Stimulated activated naive B cell treated with anti-CD40 and anti-IgM and Interleukin-4, amounts not matched to agents 10 μg/mL and 1 μg/mL and 100 μg/mL, for 72 hours (primary cell): ENCODE data around the gene CYP4F22.
"Not testable (repeated sequence)": the region's sequence is repeated elsewhere in the genome, so short reads cannot be mapped to it uniquely, and the experiment has no call there.

Source experiments
- ATAC-seq, 2 donors: fragments of 150-1000 bp; cut with Tn5 transposase; replicated peaks; 2 replicates each; pipeline ENCODE4 v1.10.0; 2021; ENCODE audit warnings: moderate library complexity in 1 of 2
- DNase-seq: peaks from one replicate; pipeline ENCODE4 v3.0.0; 2021
- H3K27ac Mint-ChIP-seq: one replicate; pipeline ENCODE4 v1.8.0; 2022; ENCODE audit warnings: mild to moderate bottlenecking, mixed read lengths
- H3K27me3 Mint-ChIP-seq, 2 donors: one replicate each; pipeline ENCODE4 v1.8.0; 2022; ENCODE audit warnings: mixed read lengths in 2 of 2
- H3K36me3 Mint-ChIP-seq, 2 donors: one replicate each; pipeline ENCODE4 v1.8.0; 2022; ENCODE audit warnings: mixed read lengths in 2 of 2, mild to moderate bottlenecking in 1 of 2
- H3K4me1 Mint-ChIP-seq, 2 donors: one replicate each; pipeline ENCODE4 v1.8.0; 2022; ENCODE audit warnings: mixed read lengths in 2 of 2, mild to moderate bottlenecking in 1 of 2
- H3K4me3 Mint-ChIP-seq, 2 donors: one replicate each; pipeline ENCODE4 v1.8.0; 2022; ENCODE audit warnings: mild to moderate bottlenecking in 2 of 2, mixed read lengths in 2 of 2, moderate library complexity in 1 of 2
- H3K9me3 Mint-ChIP-seq, 2 donors: one replicate each; pipeline ENCODE4 v1.8.0; 2022; ENCODE audit warnings: mixed read lengths in 2 of 2, mild to moderate bottlenecking in 1 of 2

The CYP4F22 gene

DNA sequence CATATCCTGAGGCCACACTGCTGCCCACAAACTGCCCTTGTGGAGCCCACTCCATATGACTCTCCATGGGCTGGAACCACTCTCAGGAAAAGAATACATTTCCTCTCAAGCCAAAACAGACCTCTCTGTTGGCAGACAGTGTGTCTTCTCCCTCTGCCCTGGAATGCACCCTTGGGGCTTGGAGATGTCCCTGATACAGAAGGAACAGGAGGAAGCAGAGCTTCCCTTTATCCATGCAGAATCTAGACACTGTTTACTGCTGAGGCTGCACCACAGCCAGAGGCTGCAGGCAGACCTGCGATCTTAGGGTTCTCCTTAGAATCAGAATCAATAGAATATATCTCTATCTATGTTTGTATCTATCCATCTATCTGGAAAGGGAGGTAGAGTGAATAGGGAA, 79.9 kb downstream of the CYP4F22 start:
- no peak for DNase-seq
- Mint-ChIP-seq H3K36me3 (no peaks in the 10 kb centered on the region), H3K4me1 (peaks cover 3 to 14% of the 10 kb centered on the region in 2 donors), H3K4me3 (no peak overlapping the region), H3K27ac (no peak overlapping the region), H3K27me3 (peaks cover 38 to 50% of the 10 kb centered on the region in 2 donors), H3K9me3 (peaks cover 0 to 7% of the 10 kb centered on the region in 2 donors)
- ATAC-seq, result no peak

DNA sequence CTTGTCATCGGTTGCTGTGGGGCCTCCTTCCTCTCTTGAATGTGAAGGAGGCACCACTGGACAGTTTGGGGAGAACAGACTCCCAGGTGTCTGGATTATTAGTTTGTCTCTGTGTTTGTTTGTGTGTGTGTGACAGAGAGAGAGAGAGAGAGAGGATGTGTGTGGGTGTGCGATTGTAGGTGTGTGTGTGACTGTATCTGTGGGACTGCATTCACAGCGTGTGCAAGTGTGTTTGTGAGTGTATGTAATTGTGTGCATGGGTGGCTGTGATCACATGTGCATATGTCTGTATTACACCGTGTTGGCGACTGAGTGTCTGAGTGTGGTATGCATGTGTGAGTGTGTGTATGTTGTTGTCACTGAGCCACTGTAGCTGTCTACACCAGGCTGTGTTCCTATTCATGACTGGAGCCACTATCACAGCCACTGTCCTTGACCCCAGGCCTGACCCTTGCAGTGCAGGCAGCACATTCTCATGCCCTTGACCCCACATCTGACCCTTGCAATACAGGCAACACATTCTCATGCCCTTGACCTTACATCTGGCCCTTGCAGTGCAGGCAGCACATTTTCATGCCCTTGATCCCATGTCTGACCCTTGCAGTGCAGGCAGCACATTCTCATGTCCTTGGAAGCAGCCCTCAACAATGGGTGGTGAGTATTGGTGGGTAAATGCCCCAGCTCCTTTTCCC, 81.6 kb downstream of the CYP4F22 start:
- no peaks in the 10 kb centered on the region for H3K36me3 Mint-ChIP-seq
- H3K9me3 Mint-ChIP-seq, result peaks cover 0 to 7% of the 10 kb centered on the region in 2 donors
- no peak for ATAC-seq
- H3K27ac Mint-ChIP-seq, result no peak overlapping the region
- H3K4me1 Mint-ChIP-seq, result peaks cover 3 to 7% of the 10 kb centered on the region in 2 donors
- no peak for DNase-seq
- H3K4me3 Mint-ChIP-seq, result no peak overlapping the region
- peaks cover 43 to 50% of the 10 kb centered on the region in 2 donors for H3K27me3 Mint-ChIP-seq

DNA sequence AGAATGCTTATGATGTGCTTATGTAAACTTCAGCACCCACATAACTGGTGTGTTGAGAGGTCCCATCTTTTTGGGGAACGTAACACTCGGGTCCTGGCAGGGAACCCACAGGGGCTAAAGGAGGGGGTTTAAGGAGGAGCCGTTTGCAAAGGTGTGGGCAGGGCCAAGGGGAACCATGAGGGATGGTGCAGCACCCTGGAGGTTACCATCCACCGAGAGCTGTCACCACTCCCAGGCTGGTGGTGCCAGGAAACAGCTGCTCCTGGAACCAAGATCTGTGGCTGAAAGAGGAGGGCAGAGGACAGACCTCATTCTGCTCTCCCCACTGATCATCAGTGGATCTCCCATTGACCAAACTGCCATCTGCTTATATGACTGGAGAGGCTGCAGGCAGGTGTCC, 83.5 kb downstream of the CYP4F22 start:
- peaks cover 46 to 57% of the 10 kb centered on the region in 2 donors for H3K27me3 Mint-ChIP-seq
- H3K36me3 Mint-ChIP-seq, result peaks cover 0 to 3% of the 10 kb centered on the region in 2 donors
- H3K9me3 Mint-ChIP-seq, result peaks cover 2 to 12% of the 10 kb centered on the region in 2 donors
- DNase-seq, result no peak
- peaks cover 3 to 6% of the 10 kb centered on the region in 2 donors for H3K4me1 Mint-ChIP-seq
- ATAC-seq, result no peak
- H3K4me3 Mint-ChIP-seq, result no peak overlapping the region
- H3K27ac Mint-ChIP-seq, result no peak overlapping the region

DNA sequence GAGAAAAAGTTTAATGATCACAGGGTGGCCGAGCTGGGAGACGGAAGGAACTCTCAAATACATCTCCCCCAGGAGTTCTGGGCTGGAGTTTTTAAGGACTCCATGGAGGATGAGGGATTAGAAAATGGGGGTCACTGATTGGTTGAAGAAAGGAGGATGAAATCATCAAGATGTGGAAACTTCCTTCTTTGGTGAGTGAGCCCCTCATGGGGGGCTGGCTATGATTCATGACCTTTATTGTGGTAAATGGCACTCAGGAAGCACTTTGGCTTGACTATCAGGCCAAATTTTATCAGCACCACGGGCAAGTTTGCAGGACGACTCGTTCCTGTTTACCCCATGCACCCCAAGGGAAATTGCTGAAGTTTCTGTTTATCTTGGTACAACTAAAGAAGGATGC, 84.2 kb downstream of the CYP4F22 start:
- DNase-seq, H3K4me3 Mint-ChIP-seq, H3K36me3 Mint-ChIP-seq, H3K27ac Mint-ChIP-seq, ATAC-seq, H3K4me1 Mint-ChIP-seq: not testable (repeated sequence)
- H3K9me3 Mint-ChIP-seq, result peaks cover 6 to 12% of the 10 kb centered on the region in 2 donors
- peaks cover 44 to 64% of the 10 kb centered on the region in 2 donors for H3K27me3 Mint-ChIP-seq

DNA sequence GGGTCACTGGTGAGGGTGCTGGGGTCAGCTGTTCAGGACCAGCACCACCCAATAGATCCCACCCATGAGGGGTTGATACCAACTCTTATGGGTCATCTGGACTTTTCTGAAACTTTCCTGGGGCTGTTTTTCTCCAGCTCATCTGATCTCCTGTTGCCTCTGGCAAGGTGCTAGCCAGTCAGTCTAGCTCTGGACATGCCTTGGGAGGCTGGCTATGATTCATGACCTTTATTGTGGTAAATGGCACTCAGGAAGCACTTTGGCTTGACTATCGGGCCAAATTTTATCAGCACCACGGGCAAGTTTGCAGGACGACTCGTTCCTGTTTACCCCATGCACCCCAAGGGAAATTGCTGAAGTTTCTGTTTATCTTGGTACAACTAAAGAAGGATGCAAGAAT, 85.4 kb downstream of the CYP4F22 start:
- H3K4me1 Mint-ChIP-seq, ATAC-seq, DNase-seq, H3K4me3 Mint-ChIP-seq, H3K27ac Mint-ChIP-seq, H3K36me3 Mint-ChIP-seq: not testable (repeated sequence)
- Mint-ChIP-seq H3K27me3 (peaks cover 40 to 60% of the 10 kb centered on the region in 2 donors), H3K9me3 (peaks cover 6 to 12% of the 10 kb centered on the region in 2 donors)

DNA sequence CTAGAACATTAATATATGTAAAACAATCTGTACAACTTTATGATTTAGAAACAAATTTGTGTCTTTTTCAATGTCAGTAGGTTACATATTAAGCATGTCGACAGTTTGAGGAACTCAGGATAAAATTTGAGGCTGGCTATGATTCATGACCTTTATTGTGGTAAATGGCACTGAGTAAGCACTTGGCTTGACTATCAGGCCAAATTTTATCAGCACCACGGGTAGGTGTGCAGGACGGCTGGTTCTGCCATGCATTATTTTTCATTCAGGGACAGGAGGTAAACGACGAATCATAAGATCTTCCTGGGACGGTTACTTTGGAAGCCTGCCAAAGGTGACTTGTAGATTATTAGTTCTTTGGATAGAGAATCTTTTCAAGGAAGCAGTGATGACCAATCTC, 86.7 kb downstream of the CYP4F22 start:
- no peak for DNase-seq
- peaks cover 36 to 58% of the 10 kb centered on the region in 2 donors for H3K27me3 Mint-ChIP-seq
- H3K4me1 Mint-ChIP-seq, result no peaks in the 10 kb centered on the region
- no peak overlapping the region for H3K27ac Mint-ChIP-seq
- peaks cover 0 to 3% of the 10 kb centered on the region in 2 donors for H3K36me3 Mint-ChIP-seq
- no peak for ATAC-seq
- H3K9me3 Mint-ChIP-seq, result peaks cover 6 to 12% of the 10 kb centered on the region in 2 donors
- no peak overlapping the region for H3K4me3 Mint-ChIP-seq
